DND-41 (cell line): ENCODE results near the gene CC2D1B.

Experiments
- ATAC-seq: fragments of 200-7000 bp; cut with Tn5 transposase; 3 replicates; pipeline ENCODE4 v1.9.1; 2021; ENCODE audit warnings: low read depth; ENCODE audit not compliant: insufficient read depth
- DNase-seq: peaks from one replicate; pipeline ENCODE4 v3.0.0-alpha.2; 2020
- H2AFZ ChIP-seq: 2 replicates; pipeline ENCODE4 v1.6.0; 2012; ENCODE audit warnings: low read depth, low read length
- H3K27ac ChIP-seq: 2 replicates; pipeline ENCODE4 v1.5.1; 2012; ENCODE audit warnings: low read length, inconsistent platforms
- H3K27me3 ChIP-seq: fragments of 200-600 bp; sonication (generic); 2 replicates; pipeline ENCODE4 v1.6.0; 2012; ENCODE audit warnings: low read length, mild to moderate bottlenecking, inconsistent platforms; ENCODE audit not compliant: insufficient read depth, poor library complexity
- H3K36me3 ChIP-seq: 2 replicates; pipeline ENCODE4 v1.5.1; 2012; ENCODE audit warnings: low read length, inconsistent platforms; ENCODE audit not compliant: insufficient read depth
- H3K4me1 ChIP-seq: 2 replicates; pipeline ENCODE4 v1.5.1; 2012; ENCODE audit warnings: mild to moderate bottlenecking, low read length; ENCODE audit not compliant: insufficient read depth
- H3K4me2 ChIP-seq: 2 replicates; pipeline ENCODE4 v1.6.0; 2012; ENCODE audit warnings: mild to moderate bottlenecking, moderate library complexity, low read length, inconsistent platforms; ENCODE audit not compliant: insufficient read depth
- H3K4me3 ChIP-seq, 2 experiments: fragments of 200-600 bp in 1 of 2; shearing (Covaris generic) in 1 of 2; 2 replicates each; pipeline ENCODE4 v1.5.1; 2012 to 2016; ENCODE audit warnings: inconsistent platforms in 2 of 2, low read length in 2 of 2, mild to moderate bottlenecking in 2 of 2, low read depth in 1 of 2, moderate library complexity in 1 of 2
- H3K79me2 ChIP-seq: 2 replicates; pipeline ENCODE4 v1.6.0; 2012; ENCODE audit warnings: low read length, inconsistent platforms; ENCODE audit not compliant: insufficient read depth
- H3K9ac ChIP-seq: 2 replicates; pipeline ENCODE4 v1.6.0; 2012; ENCODE audit warnings: low read depth, mild to moderate bottlenecking, inconsistent platforms, low read length, moderate library complexity
- H3K9me3 ChIP-seq: 2 replicates; pipeline ENCODE4 v1.5.1; 2012; ENCODE audit warnings: low read length, moderate library complexity, mild to moderate bottlenecking, inconsistent platforms; ENCODE audit not compliant: insufficient read depth, severe bottlenecking
- H4K20me1 ChIP-seq: 2 replicates; pipeline ENCODE4 v1.6.0; 2012; ENCODE audit warnings: low read length; ENCODE audit not compliant: insufficient read depth
- EZH2 ChIP-seq: IDR thresholded peaks from 3 replicates; pipeline ENCODE4 v1.6.1; 2012; ENCODE audit warnings: borderline replicate concordance, low read depth, mild to moderate bottlenecking, moderate library complexity, low read length, inconsistent platforms; ENCODE audit not compliant: severe bottlenecking
- TF ChIP-seq, protein P1 (sequence below): IDR thresholded peaks from 2 replicates; pipeline ENCODE4 v1.5.1; 2012; ENCODE audit warnings: borderline replicate concordance, low read length, moderate library complexity, mild to moderate bottlenecking; ENCODE audit not compliant: poor library complexity, severe bottlenecking; ENCODE audit errors: extremely low read depth

The CC2D1B gene

GRCh38 chr1:52367272-52367671 is 1.3 kb upstream of the CC2D1B start:
- Histone ChIP-seq H3K4me3 (no peak overlapping the region), H4K20me1 (peaks cover 8% of the 10 kb centered on the region), H3K36me3 (peaks cover 31% of the 10 kb centered on the region), H3K27me3 (no peaks in the 10 kb centered on the region), H2AFZ (no peak overlapping the region; the same call in 1 of the 2 replicates), H3K9me3 (no peaks in the 10 kb centered on the region), H3K4me1 (peaks cover 54% of the 10 kb centered on the region), H3K9ac (no peak overlapping the region), H3K27ac (no peak overlapping the region), H3K79me2 (peaks cover 33% of the 10 kb centered on the region), H3K4me2 (0 out of 2 replicates have a peak overlapping the region, but pooled peaks have one; percentile 95)
- TF ChIP-seq, protein P1, sequence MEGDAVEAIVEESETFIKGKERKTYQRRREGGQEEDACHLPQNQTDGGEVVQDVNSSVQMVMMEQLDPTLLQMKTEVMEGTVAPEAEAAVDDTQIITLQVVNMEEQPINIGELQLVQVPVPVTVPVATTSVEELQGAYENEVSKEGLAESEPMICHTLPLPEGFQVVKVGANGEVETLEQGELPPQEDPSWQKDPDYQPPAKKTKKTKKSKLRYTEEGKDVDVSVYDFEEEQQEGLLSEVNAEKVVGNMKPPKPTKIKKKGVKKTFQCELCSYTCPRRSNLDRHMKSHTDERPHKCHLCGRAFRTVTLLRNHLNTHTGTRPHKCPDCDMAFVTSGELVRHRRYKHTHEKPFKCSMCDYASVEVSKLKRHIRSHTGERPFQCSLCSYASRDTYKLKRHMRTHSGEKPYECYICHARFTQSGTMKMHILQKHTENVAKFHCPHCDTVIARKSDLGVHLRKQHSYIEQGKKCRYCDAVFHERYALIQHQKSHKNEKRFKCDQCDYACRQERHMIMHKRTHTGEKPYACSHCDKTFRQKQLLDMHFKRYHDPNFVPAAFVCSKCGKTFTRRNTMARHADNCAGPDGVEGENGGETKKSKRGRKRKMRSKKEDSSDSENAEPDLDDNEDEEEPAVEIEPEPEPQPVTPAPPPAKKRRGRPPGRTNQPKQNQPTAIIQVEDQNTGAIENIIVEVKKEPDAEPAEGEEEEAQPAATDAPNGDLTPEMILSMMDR: no peak
- TF ChIP-seq EZH2: no peak
- DNase-seq (no peak), ATAC-seq (no peak)

DNA sequence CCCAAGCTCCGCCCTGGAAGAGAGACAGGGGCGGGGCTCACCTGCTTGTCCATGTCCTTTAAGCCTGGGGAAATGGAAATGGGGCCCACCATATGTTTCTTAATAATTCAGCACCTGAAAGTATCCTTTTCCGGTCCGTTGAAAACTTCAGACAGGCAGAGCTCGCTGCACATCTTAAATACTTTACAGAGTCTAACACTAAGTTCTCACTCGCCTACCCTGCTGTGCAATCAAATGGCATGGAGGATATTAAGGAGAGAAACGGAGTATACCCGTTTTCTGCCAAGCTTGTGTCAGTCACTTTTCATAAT is 467 bp upstream of the CC2D1B start:
- TF ChIP-seq, protein P1: no peak
- peak; percentile 0; the same call in 1 of the 3 replicates for ATAC-seq
- peaks cover 39% of the 10 kb centered on the region for H3K79me2 ChIP-seq
- H3K4me2 ChIP-seq: peak overlapping the region; percentile 95
- no peaks in the 10 kb centered on the region for H3K27me3 ChIP-seq
- peaks cover 35% of the 10 kb centered on the region for H3K36me3 ChIP-seq
- H4K20me1 ChIP-seq: peaks cover 13% of the 10 kb centered on the region
- H3K4me1 ChIP-seq: peaks cover 59% of the 10 kb centered on the region
- H3K4me3 ChIP-seq: peak overlapping the region; percentile 29 to 90; a peak in 3 of 4 replicates
- no peaks in the 10 kb centered on the region for H3K9me3 ChIP-seq
- H3K9ac ChIP-seq: peak overlapping the region; percentile 90
- H3K27ac ChIP-seq: peak overlapping the region; percentile 83
- no peak for DNase-seq
- peak overlapping the region; percentile 67 for H2AFZ ChIP-seq

- peak overlapping the region; percentile 83 for H3K27ac ChIP-seq
- no peaks in the 10 kb centered on the region for H3K9me3 ChIP-seq
- TF ChIP-seq EZH2: no peak
- TF ChIP-seq, protein P1: no peak
- peak overlapping the region; percentile 81 to 90 for H3K4me3 ChIP-seq
- peaks cover 18% of the 10 kb centered on the region for H4K20me1 ChIP-seq
- no peaks in the 10 kb centered on the region for H3K27me3 ChIP-seq
- H3K4me2 ChIP-seq: peak overlapping the region; percentile 95
- peak overlapping the region; percentile 92 for H2AFZ ChIP-seq
- peak overlapping the region; percentile 90 for H3K9ac ChIP-seq
- H3K79me2 ChIP-seq: peaks cover 39% of the 10 kb centered on the region
- DNase-seq: no peak
- no peak for ATAC-seq
- H3K36me3 ChIP-seq: peaks cover 41% of the 10 kb centered on the region
- peaks cover 59% of the 10 kb centered on the region for H3K4me1 ChIP-seq
Observed at GRCh38 chr1:52365071-52365745, 797 bp downstream of the CC2D1B start.
